K562 (cell line): ENCODE results near the gene SRSF1. TPM values are rescaled to one million over a fixed set of nuclear protein-coding genes. Genes with fewer than 3 reads are reported as not detected.
A peak's percentile ranks its signal among the peaks of the same experiment; 100 is the strongest.

Experiments
- E4F1 ChIP-seq: fragments of 250-450 bp; sonication (Bioruptor Pico); IDR thresholded peaks from 2 replicates; pipeline ENCODE4 v1.5.0; 2021; ENCODE audit warnings: mild to moderate bottlenecking, borderline replicate concordance
- ETS1 ChIP-seq: conservative IDR thresholded peaks from 2 replicates; pipeline ENCODE4 v1.6.1; 2011; ENCODE audit warnings: low read depth, mild to moderate bottlenecking, low read length; ENCODE audit not compliant: control insufficient read depth
- FOXA3 ChIP-seq, 2 experiments: fragments of 450-650 bp in 1 of 2; sonication (generic) in 1 of 2; formaldehyde crosslinking; IDR thresholded peaks in 1 of 2; conservative IDR thresholded peaks in 1 of 2; 2 replicates each; pipeline versions ENCODE4 v1.4.0 to v1.8.0; 2020 to 2022; ENCODE audit warnings: mild to moderate bottlenecking in 2 of 2, missing genetic modification reagents in 1 of 2
- HNRNPH1 ChIP-seq: fragments of 200-400 bp; formaldehyde crosslinking; optimal IDR thresholded peaks from 2 replicates; pipeline ENCODE3; 2017; ENCODE audit warnings: low read depth, mild to moderate bottlenecking, low read length, moderate library complexity
- MAFK ChIP-seq: IDR thresholded peaks from 2 replicates; pipeline ENCODE4 v1.6.1; 2011; ENCODE audit warnings: low read length, improper control_type of control experiment
- NR2C1 ChIP-seq, 2 experiments: fragments of 450-650 bp; IDR thresholded peaks; 2 replicates each; pipeline ENCODE4 v1.6.1; 2017; ENCODE audit warnings: mild to moderate bottlenecking in 2 of 2, antibody characterized with exemption in 1 of 2, inconsistent platforms in 1 of 2, missing compliant biosample characterization in 1 of 2, missing genetic modification characterization in 1 of 2
- NR2C2 ChIP-seq, 2 experiments: fragments of 200-800 bp in 1 of 2; sonication (Bioruptor generic) in 1 of 2; sonication (generic) in 1 of 2; formaldehyde crosslinking in 1 of 2; IDR thresholded peaks; 2 replicates each; pipeline versions ENCODE4 v1.6.1 to v1.8.0; 2016 to 2022; ENCODE audit warnings: mild to moderate bottlenecking in 1 of 2, missing compliant biosample characterization in 1 of 2, missing genetic modification characterization in 1 of 2, missing genetic modification reagents in 1 of 2
- NR2F6 ChIP-seq: fragments of 450-650 bp; formaldehyde crosslinking; IDR thresholded peaks from 2 replicates; pipeline ENCODE4 v1.4.0; 2020; ENCODE audit warnings: mild to moderate bottlenecking
- PCBP2 ChIP-seq: fragments of 200-400 bp; formaldehyde crosslinking; IDR thresholded peaks from 2 replicates; pipeline ENCODE4 v1.6.1; 2018; ENCODE audit warnings: low read length, low read depth, mild to moderate bottlenecking, moderate library complexity; ENCODE audit not compliant: poor library complexity, severe bottlenecking
- PHF20 ChIP-seq: fragments of 450-650 bp; IDR thresholded peaks from 2 replicates; pipeline ENCODE4 v1.6.1; 2018; ENCODE audit not compliant: partially characterized antibody
- POLR2H ChIP-seq: IDR thresholded peaks from 2 replicates; pipeline ENCODE4 v1.6.1; 2016; ENCODE audit warnings: missing genetic modification characterization, low read depth, mild to moderate bottlenecking, control low read depth, missing compliant biosample characterization, moderate library complexity
- PPARD ChIP-seq: fragments of 250-450 bp; sonication (Bioruptor Pico); IDR thresholded peaks from 2 replicates; pipeline ENCODE4 v1.8.0; 2022; ENCODE audit warnings: inconsistent platforms, mild to moderate bottlenecking, moderate library complexity
- SMAD1 ChIP-seq: fragments of 150-350 bp; IDR thresholded peaks from 2 replicates; pipeline ENCODE4 v1.6.1; 2014; ENCODE audit warnings: low read length, low read depth; ENCODE audit not compliant: partially characterized antibody
- TBL1XR1 ChIP-seq, 2 experiments: IDR thresholded peaks; 2 replicates each; pipeline ENCODE4 v1.6.1; 2012; ENCODE audit warnings: improper control_type of control experiment in 2 of 2, low read length in 2 of 2, mild to moderate bottlenecking in 1 of 2
- TSHZ1 ChIP-seq: fragments of 250-450 bp; sonication (Bioruptor Pico); IDR thresholded peaks from 2 replicates; pipeline ENCODE4 v1.4.0; 2020; ENCODE audit warnings: mild to moderate bottlenecking, moderate library complexity
- ZFP91 ChIP-seq: sonication (generic); formaldehyde crosslinking; IDR thresholded peaks from 2 replicates; pipeline ENCODE4 v1.8.0; 2022; ENCODE audit warnings: mild to moderate bottlenecking, missing genetic modification reagents
- ZNF239 ChIP-seq: fragments of 250-450 bp; sonication (Bioruptor Pico); IDR thresholded peaks from 2 replicates; pipeline ENCODE4 v1.4.0; 2020; ENCODE audit warnings: mild to moderate bottlenecking
- polyA plus RNA-seq, 8 experiments: library from polyadenylated mRNA; depleted of rRNA in 4 of 8; stranded (reverse) in 5 of 8; unstranded in 3 of 8; fragments of >200 nt; fragmentation: Nextera tagmentation in 2 of 8; fragmentation: Illumina TruSeq in 1 of 8; extraction: Ambion mirVana in 2 of 8; extraction: Trizol in 1 of 8; gene quantifications; 2 replicates each; pipeline versions ENCODE4 v1.2.1 to v1.2.3, GENCODE V29; 2011 to 2014; ENCODE audit warnings: inconsistent platforms in 1 of 8, missing spikeins in 1 of 8
- total RNA-seq, 7 experiments: library from RNA; depleted of rRNA in 6 of 7; stranded (reverse); fragments of >200 nt in 6 of 7; fragmentation: Illumina TruSeq in 2 of 7; extraction: Trizol in 2 of 7; gene quantifications; 2 replicates each; pipeline versions ENCODE4 v1.2.1 to v1.2.3, GENCODE V29; 2011 to 2021; ENCODE audit warnings: low replicate concordance in 1 of 7

The SRSF1 gene
- total and polyA plus RNA-seq, 9 of the 15 experiments (the other 6 are each of a cell fraction or from before 2014, with no cell fraction given) = 77.8 to 559 (median 442) TPM

GRCh38 chr17:58006924-58007780 lies at the start of gene SRSF1 (continued):
- TF ChIP-seq ZNF239 = no peak
- no peak for TF ChIP-seq NR2C1 (IDR thresholded peaks at IDR 0.05)
- no peak for TF ChIP-seq NR2C1 (tag; IDR thresholded peaks at IDR 0.05)
- TF ChIP-seq PCBP2 = no peak
- no peak for TF ChIP-seq HNRNPH1
- no peak for TF ChIP-seq E4F1 (CRISPR knock-in tag)
- no peak for TF ChIP-seq ZFP91 (CRISPR knock-in tag)
- no peak for TF ChIP-seq PPARD
- no peak for TF ChIP-seq PHF20
- TF ChIP-seq MAFK = no peak
- no peak for TF ChIP-seq FOXA3 (CRISPR knock-in tag; conservative IDR thresholded peaks at IDR 0.05 in 1 of 2, IDR thresholded peaks at IDR 0.05 in 1 of 2)
- no peak for TF ChIP-seq SMAD1
- TF ChIP-seq TSHZ1 (CRISPR knock-in tag) = no peak
- TF ChIP-seq ETS1 = no peak; the same call in 1 of the 2 replicates
- TF ChIP-seq TBL1XR1 (IDR thresholded peaks at IDR 0.05; ENCODE audit: low read length in 2 of 2) = peak; percentile 38 to 43; a peak in 1 of 4 replicates
- peak; percentile 94 for TF ChIP-seq POLR2H
- no peak for TF ChIP-seq NR2F6 (CRISPR knock-in tag)
- TF ChIP-seq NR2C2 (CRISPR knock-in tag; IDR thresholded peaks at IDR 0.05) = peak; percentile 59
- peak; percentile 53; the same call in 1 of the 2 replicates for TF ChIP-seq NR2C2 (tag; IDR thresholded peaks at IDR 0.05)
